ENCODE results near the gene C5.
A peak's percentile ranks its signal among the peaks of the same experiment; 100 is the strongest.

DNA sequence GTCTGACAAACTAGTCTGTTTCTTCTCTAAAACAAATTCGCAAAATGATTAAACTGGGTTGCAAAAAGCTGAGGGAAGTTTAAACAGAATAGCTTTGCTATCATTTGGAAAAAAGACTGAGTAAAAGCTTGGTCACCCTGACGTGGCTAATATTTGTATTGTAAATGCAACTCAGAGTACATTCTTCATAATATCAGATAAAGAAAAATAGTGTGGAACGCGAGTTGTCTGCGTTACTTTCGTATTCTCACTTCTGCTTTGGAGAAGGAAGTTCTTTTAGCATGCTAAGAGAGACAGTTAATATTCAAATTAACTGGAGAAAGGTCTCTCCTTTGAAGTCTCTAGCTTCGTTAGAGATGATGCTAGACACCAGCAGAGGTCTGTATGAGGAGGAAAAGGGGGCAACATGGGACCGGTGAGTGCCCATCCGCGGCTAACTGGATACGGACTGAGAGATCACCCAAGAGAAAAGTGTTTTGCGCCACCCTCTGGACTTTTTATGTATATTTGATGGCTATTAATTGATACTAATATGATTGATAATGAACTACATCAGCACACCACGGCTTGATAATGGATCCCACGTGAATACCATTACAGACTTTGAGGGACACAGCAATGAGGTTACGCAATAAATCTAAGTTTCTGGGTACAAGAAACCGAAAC, 21.8 kb upstream of the C5 start:
- no peak for TF ChIP-seq POLR2AphosphoS5 (IDR thresholded peaks at IDR 0.05)
- TF ChIP-seq POLR2A (IDR thresholded peaks at IDR 0.05), result no peak
- TF ChIP-seq CTCF (IDR thresholded peaks at IDR 0.05), result peak in 1 of 4 experiments; percentile 26
